LNCaP clone FGC (cell line): Measurements from ENCODE around the gene KCNN3.

ENCODE experiments used
- DNase-seq: peaks from one replicate; pipeline ENCODE4 v3.0.0-alpha.2; 2011; ENCODE audit warnings: low read depth
- H3K4me3 ChIP-seq: 2 replicates; pipeline ENCODE4 v1.5.1; 2011; ENCODE audit warnings: mild to moderate bottlenecking, low read depth, low read length, control low read depth
- TF ChIP-seq, protein P1 (sequence below): IDR thresholded peaks from 2 replicates; pipeline ENCODE4 v1.5.1; 2012; ENCODE audit warnings: mild to moderate bottlenecking; ENCODE audit not compliant: control insufficient read depth, insufficient read depth; ENCODE audit errors: extremely low read depth

KCNN3 gene

DNA sequence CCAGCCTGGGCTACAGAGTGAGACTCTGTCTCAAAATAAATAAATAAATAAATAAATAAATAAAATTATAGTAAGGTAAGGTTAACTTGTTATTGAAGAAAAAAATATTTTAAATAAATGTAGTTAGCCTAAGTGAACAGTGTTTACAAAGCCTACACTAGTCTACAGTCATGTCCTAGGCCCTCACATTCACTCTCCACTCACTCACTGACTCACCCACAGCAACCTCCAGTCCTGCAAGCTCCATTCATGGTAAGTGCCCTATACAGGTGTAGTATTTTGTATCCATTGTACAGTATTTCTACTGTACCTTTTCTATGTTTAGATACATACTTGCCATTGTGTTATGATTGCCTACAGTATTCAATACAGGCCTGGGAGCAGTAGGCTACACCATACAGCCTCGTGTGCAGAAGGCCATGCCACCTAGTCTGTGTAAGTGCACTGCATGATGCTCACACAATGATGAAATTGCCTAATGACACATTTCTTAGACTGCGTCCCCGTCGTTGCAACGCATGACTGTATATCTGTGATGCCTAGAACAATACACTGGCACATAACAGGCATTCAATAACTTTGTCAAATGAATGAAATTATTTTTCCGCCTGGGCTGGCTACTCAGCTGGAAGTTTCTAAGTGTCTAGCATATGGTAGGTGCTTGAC lies 14.8 kb downstream of the KCNN3 start:
- no peak for DNase-seq
- TF ChIP-seq, protein P1, sequence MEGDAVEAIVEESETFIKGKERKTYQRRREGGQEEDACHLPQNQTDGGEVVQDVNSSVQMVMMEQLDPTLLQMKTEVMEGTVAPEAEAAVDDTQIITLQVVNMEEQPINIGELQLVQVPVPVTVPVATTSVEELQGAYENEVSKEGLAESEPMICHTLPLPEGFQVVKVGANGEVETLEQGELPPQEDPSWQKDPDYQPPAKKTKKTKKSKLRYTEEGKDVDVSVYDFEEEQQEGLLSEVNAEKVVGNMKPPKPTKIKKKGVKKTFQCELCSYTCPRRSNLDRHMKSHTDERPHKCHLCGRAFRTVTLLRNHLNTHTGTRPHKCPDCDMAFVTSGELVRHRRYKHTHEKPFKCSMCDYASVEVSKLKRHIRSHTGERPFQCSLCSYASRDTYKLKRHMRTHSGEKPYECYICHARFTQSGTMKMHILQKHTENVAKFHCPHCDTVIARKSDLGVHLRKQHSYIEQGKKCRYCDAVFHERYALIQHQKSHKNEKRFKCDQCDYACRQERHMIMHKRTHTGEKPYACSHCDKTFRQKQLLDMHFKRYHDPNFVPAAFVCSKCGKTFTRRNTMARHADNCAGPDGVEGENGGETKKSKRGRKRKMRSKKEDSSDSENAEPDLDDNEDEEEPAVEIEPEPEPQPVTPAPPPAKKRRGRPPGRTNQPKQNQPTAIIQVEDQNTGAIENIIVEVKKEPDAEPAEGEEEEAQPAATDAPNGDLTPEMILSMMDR: no peak
- H3K4me3 ChIP-seq: no peak overlapping the region

DNA sequence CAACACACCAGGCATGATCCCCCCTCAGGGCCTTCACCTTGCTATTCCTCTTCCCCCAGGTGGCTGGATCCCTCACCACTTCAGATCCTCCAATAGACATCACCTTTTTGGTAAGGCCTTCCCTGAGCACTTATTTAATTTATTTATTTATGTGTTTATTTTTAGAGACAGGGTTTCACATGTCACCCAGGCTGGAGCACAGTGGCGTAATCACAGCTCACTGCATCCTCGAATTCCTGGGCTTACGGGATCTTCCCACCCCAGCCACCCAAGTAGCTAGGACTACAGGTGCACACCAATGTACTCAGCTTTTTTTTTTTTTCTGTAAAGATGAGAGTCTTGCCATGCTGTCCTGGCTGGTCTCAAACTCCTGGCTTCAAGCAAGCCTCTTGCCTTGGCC lies 17.2 kb downstream of the KCNN3 start:
- TF ChIP-seq, protein P1: no peak
- H3K4me3 ChIP-seq: no peak overlapping the region
- DNase-seq: no peak

DNA sequence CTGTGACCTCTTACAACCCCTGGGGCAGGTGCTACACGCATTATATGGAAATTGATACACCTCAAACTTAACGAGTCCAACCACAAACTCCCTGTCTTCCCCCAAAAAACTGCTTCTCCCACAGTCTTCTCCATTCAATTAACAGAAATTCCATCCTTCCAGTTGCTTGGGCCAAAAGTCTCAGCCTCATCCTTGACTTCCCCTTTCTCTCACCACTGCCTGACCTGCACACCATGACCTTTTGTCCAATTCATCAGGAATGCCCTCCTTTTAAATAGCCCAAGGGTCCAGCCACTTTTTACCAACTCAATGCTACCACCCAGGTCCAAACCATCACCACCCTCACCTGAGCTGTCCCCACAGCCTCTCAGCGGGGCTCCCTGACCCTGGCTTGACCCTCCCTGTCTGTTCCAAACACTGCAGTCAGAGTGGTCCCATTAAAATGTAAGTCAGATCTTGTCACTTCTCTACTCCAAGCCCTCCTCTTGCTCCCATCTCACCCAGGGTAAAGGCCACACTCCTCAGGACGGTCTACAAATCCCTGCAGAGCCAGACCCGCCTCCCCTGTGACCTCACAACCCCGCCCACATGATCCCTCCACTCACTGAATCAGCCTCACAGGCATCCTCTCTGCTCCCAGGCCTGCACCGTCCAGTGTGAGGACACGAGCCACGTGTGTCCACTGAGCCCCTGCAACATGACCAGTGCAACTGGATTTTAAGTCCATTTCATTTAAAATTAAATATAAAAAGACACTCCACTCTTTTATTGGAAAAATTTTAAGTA lies 18.5 kb downstream of the KCNN3 start:
- TF ChIP-seq, protein P1: no peak
- no peak for DNase-seq
- no peak overlapping the region for H3K4me3 ChIP-seq

DNA sequence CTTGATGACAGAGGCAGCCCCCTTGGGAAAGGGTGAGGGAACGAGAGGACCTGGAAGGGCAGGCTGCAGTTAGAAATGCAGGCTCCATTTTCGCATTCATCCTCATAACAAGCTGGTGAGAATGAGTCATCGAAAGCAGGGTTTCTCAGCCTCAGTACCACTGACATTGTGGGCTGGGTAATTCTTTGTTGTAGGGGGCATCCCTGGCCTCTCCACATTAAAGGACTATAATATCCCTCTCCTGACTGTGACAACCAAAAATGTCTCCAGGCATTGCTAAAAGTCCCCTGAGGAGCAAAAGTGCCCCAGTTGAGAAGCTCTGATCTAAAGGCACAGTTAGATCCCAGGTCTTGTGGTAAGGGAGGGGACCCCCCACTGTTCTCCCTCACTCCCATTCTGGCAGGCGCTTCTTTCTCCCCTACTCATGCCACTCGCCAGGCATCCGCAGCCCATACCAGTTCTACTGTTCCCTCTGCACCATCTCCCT lies 20.4 kb downstream of the KCNN3 start:
- DNase-seq: no peak
- no peak overlapping the region for H3K4me3 ChIP-seq
- TF ChIP-seq, protein P1: no peak

DNA sequence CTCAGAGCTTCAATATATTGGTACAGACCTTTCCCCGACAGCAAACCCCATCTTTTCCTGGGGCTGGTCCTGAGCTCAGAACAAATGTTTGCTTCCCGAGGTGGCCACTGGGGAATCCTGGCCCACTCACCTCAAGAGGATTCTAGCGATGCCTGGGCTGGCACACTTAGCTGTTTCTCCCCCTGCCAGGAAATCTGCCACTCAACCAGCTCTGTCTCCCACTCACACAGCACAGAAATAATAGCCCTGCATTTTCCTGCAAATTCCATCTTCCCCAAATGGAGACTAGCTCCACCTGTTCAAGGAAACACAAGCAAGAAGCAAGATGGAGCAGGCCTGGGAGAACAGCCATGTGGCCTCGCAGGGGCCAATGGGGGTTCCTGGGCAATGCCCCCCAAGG lies 21.1 kb downstream of the KCNN3 start:
- TF ChIP-seq, protein P1: no peak
- no peak overlapping the region for H3K4me3 ChIP-seq
- DNase-seq: no peak

DNA sequence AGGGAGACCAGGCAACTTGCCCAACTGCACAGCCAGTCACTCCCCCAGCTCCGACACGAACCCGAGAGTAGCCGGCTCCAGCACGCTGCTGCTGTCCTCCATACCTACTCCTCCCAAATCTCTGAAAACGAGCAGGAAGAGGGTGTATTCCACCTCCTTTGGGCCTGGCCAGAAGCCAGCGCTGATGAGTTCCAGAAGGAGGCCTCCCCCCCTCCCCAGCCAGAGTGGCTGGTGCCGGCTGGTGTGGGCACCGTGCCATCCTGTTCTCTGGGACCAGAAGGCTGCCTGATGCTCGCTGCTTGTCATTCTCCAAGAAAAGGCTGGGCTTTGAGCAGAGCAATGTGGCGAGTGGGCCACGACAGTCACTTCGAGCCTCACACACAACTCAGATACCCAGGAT lies 22.2 kb downstream of the KCNN3 start:
- TF ChIP-seq, protein P1: no peak
- DNase-seq: no peak
- no peak overlapping the region for H3K4me3 ChIP-seq
